Measurements from ENCODE around the gene OR10H5.

- TF ChIP-seq, protein P1, sequence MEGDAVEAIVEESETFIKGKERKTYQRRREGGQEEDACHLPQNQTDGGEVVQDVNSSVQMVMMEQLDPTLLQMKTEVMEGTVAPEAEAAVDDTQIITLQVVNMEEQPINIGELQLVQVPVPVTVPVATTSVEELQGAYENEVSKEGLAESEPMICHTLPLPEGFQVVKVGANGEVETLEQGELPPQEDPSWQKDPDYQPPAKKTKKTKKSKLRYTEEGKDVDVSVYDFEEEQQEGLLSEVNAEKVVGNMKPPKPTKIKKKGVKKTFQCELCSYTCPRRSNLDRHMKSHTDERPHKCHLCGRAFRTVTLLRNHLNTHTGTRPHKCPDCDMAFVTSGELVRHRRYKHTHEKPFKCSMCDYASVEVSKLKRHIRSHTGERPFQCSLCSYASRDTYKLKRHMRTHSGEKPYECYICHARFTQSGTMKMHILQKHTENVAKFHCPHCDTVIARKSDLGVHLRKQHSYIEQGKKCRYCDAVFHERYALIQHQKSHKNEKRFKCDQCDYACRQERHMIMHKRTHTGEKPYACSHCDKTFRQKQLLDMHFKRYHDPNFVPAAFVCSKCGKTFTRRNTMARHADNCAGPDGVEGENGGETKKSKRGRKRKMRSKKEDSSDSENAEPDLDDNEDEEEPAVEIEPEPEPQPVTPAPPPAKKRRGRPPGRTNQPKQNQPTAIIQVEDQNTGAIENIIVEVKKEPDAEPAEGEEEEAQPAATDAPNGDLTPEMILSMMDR (IDR thresholded peaks at IDR 0.05) = no peak
- TF ChIP-seq POLR2AphosphoS5 (IDR thresholded peaks at IDR 0.05) (no peak), POLR2A (IDR thresholded peaks at IDR 0.05) (no peak), EP300 (IDR thresholded peaks at IDR 0.05) (no peak)
Observed at GRCh38 chr19:15776264-15776663, 11.2 kb upstream of the OR10H5 start.
